ENCODE data around the gene KRT84.

The KRT84 gene

DNA sequence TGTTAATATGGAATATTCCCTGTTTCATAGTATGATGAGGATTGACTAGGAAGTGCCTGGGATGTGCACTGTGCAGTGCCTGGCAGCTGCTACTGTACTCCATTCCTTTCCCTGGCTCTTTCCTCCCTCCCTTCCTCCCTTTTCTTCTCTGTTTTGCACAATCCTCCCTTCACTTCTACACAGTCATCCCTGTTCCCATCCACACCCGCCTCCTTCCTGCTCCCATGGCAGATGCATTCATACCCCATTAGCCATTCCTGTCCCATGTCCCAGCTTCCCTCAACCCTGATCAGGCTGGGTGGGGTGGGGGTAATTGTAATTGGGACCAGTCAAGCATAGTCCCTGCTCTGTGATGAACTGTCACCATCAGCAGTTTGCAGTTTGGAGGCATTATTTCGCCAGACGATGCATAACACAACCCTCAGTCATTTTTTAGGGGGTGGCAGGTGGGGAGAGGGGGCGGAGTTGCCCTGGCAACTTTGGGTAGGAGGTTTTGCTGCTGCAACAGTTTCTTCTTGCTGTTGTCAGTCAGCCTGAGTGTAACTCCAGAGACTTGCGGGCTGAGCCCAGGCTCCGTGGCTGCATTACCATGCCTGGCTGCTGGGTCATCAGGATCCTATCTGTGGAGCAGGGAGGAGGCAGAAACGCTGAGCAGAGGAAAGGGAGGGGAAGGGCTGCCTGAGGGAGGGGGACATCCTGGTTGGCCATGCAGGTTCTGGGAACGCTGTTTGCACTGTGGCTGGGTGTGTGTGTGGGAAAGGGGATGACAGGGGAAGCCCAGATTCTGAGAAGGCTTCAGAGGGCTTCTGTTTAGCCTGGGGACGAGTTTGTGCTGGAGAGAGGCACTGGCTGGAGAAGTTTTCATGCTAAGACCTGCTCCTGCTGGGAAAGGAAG lies 4.1 kb upstream of the KRT84 start:
- in situ Hi-C loops (cut with MboI; ENCODE audit: low sequenced_read_pairs) = no loop called here

DNA sequence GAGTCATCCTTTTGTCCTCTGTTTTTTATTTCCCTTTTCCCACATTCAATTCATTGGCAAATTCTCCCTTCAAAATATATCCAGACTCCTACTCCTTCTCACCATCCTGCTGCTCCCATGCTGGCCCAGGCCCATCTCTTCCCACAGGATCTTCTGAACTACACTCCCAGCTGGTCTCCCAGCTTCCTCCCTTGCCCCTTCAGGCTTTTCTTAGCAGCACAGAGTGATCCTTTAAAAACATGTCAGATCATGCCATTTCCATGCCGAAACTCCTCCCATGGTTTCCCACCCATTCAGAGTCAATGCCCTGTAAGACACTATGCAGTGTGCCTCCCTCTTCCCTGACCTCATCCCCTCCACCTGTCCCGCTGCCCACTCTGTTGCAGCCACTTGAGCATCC lies 2.4 kb upstream of the KRT84 start:
- in situ Hi-C loops (cut with MboI; ENCODE audit: low sequenced_read_pairs) = no loop called here

GRCh38 chr12:52383331-52383730 lies 2.1 kb downstream of the KRT84 start:
- in situ Hi-C loops (cut with MboI; ENCODE audit: low sequenced_read_pairs) = loop anchor here (5.0 kb wide), 1 partner anchor 494 kb away; no protein-coding TSS in a partner anchor

DNA sequence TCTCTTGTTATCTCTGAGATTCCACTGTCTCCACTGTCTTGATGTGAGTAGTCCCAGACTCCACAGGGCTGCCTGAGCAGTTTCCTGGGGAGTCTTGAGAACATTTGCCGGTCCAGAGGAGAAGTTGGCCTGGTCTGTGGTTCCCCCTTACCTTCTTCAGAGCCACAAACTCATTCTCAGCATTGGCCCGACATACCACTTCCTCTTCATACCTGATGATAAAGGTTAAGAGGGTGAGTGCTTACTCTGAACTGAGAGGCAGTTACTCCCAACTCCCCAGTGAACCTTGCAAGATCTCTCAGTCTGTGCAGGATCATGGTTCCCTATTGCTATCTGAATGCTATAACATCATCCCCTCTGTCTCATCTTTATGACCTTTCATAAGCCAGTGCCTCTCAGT lies 2.6 kb downstream of the KRT84 start:
- in situ Hi-C loops (cut with MboI; ENCODE audit: low sequenced_read_pairs) = loop anchor here (5.0 kb wide), 1 partner anchor 494 kb away; no protein-coding TSS in a partner anchor

DNA sequence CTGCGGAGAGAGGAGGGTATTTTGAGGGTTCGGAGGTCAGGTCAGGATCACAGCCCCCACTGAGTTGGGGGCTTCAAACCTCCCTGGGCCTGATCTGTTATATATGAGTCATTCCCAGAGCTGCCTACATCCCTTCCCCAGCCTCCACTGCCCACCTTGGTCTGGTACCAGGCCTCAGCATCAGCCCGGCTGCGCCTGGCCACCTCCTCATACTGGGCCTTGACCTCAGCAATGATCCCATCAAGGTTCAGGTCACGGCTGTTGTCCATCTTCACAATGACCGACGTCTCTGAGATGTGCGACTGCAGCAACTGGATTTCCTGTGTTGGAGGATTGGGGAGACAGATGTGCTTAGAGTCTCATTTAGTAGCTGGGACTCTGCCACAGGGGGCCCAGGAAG lies 4.2 kb downstream of the KRT84 start:
- in situ Hi-C loops (cut with MboI; ENCODE audit: low sequenced_read_pairs) = loop anchor here (5.0 kb wide), 1 partner anchor 496 kb away; no protein-coding TSS in a partner anchor

- in situ Hi-C loops (cut with MboI; ENCODE audit: low sequenced_read_pairs) = loop anchor here (5.0 kb wide), 1 partner anchor 497 kb away; no protein-coding TSS in a partner anchor
These were observed 5.2 kb downstream of the KRT84 start for GRCh38 chr12:52380271-52380694.

- in situ Hi-C loops (cut with MboI; ENCODE audit: low sequenced_read_pairs) = no loop called here
These were observed 5.9 kb downstream of the KRT84 start for GRCh38 chr12:52379536-52379935.

- in situ Hi-C loops (cut with MboI; ENCODE audit: low sequenced_read_pairs) = no loop called here
These were observed 7.4 kb downstream of the KRT84 start for GRCh38 chr12:52378091-52378490.

- in situ Hi-C loops (cut with MboI; ENCODE audit: low sequenced_read_pairs) = no loop called here
These were observed 8.2 kb downstream of the KRT84 start for GRCh38 chr12:52377266-52377665.

- in situ Hi-C loops (cut with MboI; ENCODE audit: low sequenced_read_pairs) = no loop called here
These were observed 13.0 kb downstream of the KRT84 start for GRCh38 chr12:52372216-52373154.

DNA sequence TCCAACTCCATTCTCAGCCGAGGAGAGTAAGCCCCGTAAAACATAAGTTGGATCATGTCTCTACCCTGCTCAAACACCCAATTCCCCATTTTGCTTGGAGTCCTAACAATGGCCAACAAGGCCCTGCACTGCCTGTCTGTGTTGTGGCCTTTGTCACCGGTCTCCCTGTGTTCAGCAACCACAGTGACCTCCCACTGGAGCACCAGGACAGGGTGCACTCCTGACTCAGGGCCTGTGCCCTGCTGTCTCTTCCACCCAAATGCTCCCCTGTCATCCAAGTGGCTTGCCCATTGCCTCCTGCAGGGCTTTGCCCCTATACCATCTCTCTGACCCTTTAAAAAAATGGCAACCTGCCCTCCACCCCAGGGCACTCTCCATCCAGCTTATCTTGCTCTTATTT lies 13.7 kb downstream of the KRT84 start:
- in situ Hi-C loops (cut with MboI; ENCODE audit: low sequenced_read_pairs) = no loop called here

- in situ Hi-C loops (cut with MboI; ENCODE audit: low sequenced_read_pairs) = no loop called here
These were observed 14.4 kb downstream of the KRT84 start for GRCh38 chr12:52370926-52371608.

DNA sequence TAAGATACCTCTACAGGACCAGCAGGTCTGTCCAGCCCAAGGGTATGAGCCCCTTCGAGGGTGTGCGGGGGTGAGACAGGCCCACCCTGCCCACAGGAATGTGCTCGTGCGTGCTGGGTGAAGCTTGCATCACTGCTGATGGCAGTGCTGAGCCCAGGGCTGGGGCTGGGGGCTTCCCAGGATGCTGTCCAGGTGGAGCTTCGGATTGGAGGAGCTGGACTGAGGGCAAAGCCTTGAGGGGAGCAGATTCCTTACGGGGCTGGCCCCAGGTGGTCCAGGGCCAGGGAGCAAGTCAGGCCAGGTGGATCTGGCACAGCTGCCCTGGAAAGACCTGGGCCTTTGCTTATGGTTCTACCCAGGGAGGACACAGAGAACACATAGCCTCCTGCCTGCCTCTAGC lies 15.6 kb downstream of the KRT84 start:
- in situ Hi-C loops (cut with MboI; ENCODE audit: low sequenced_read_pairs) = loop anchor here (10.0 kb wide), 1 partner anchor 605 kb away; no protein-coding TSS in a partner anchor

GRCh38 chr12:52369211-52369610 lies 16.2 kb downstream of the KRT84 start:
- in situ Hi-C loops (cut with MboI; ENCODE audit: low sequenced_read_pairs) = loop anchor here (10.0 kb wide), 1 partner anchor 606 kb away; no protein-coding TSS in a partner anchor

- in situ Hi-C loops (cut with MboI; ENCODE audit: low sequenced_read_pairs) = loop anchor here (10.0 kb wide), 1 partner anchor 606 kb away; no protein-coding TSS in a partner anchor
These were observed 16.9 kb downstream of the KRT84 start for GRCh38 chr12:52368508-52368907.

DNA sequence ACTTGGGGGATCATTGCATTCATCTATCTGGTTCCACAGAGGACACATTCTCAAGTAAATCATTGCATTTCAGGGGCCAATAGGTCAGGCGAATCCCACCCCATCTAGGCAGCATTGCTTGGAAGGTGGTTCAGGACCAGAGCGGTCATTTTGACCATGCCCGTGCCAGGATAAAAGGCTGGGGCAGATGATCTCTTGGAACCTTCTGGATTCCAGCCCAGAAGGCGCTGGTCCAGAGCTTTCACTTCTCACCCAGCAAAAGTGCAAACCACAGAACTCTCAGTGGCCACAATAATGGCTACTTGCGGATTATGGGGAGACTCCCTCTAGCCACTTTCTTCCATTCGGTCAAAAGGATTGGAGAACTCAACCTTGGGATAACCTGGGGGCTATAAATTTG lies 17.6 kb downstream of the KRT84 start:
- in situ Hi-C loops (cut with MboI; ENCODE audit: low sequenced_read_pairs) = loop anchor here (10.0 kb wide), 1 partner anchor 607 kb away; no protein-coding TSS in a partner anchor

DNA sequence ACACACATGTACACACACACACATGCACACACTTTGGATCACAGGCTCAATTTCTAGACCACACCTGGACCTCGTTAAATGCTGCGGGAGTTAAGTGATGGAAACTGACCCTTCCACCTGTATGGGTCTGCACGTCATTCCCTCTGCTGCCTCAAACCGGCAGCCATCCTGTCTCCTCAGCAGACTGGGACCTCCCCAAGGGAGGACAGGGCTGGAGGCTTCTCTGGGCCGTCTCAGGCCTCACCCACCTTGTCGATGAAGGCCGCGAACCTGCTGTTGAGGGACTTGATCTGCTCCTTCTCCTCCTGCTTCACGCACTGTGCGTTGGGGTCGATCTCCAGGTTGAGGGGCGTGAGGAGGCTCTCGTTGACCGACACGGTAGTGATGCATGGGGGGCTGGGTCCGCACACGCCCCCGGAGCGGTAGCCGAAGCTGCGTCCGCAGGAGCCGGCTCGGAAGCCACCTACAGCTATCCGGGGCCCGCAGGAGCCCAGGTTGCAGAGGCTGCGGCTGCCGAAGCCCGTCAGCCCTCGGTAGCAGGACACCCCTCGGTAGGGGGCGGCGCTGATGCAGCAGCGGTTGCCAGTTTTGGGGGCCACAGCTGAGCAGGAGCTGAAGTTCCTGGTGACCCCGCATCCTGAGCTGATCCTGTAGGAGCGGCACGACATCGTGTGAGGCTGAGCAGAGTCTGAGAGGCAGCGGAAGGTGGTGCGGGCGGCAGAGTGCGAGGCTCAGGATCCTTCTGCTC lies 18.5 kb downstream of the KRT84 start, which contains the start of gene KRT85:
Gene KRT85, minus strand, starts transcription at position 744 of the 748 bp plus-strand sequence. Its CDS starts 76 bp downstream, at position 668.
- in situ Hi-C loops (cut with MboI; ENCODE audit: low sequenced_read_pairs) = loop anchor here (10.0 kb wide), 1 partner anchor 608 kb away; no protein-coding TSS in a partner anchor

DNA sequence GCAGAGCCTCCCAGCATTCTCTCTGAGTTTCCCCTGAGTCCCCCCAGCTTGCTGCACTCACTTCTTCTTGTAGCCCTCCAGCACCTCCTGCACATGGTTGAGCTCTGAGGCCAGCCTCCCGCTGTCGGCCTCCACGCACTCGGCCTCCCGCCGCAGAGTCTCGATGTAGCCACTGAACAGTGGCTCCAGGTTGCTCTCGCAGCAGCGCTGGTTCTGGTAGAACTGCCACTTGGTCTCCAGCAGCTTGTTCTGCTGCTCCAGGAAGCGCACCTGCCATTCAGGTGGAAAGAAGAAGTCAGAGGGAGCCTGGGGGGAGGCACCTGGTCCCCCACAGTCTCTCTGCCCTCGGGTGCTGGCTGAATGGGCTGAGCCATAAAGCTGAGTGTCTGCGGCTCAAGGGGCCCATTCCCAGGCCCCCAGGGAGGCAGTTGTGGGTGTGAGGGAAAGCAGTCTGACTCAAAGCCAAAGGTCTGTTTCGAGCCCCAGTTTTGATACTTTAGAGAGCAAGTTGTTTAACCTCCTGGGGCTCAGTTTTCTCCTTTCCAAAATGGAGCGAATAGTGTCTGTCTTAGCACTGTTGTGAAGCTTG lies 20.5 kb downstream of the KRT84 start:
- in situ Hi-C loops (cut with MboI; ENCODE audit: low sequenced_read_pairs) = loop anchor here (10.0 kb wide), 1 partner anchor 610 kb away; no protein-coding TSS in a partner anchor

DNA sequence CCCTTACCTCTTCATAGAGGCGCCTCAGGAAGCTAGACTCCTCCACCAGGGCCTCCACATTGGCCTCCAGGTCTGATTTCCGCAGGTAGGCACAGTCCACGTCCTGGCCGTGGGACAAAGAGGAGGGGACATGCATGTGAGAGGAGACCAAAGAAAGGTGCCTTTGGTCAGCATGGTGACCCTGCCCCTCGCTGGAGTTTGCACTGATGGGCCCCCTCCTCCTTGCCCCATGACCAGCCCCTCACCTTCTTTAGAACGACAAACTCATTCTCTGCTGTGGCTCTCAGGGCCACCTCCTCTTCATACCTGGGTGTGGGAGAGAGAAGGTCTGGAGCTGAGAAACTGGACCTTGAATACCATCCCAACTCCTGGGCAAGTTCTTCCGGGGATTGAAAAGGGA lies 21.4 kb downstream of the KRT84 start:
- in situ Hi-C loops (cut with MboI; ENCODE audit: low sequenced_read_pairs) = loop anchor here (10.0 kb wide), 1 partner anchor 611 kb away; no protein-coding TSS in a partner anchor
